ENCODE data around the gene PLEKHD1. TPM values are rescaled to one million over a fixed set of nuclear protein-coding genes. Genes with fewer than 3 reads are reported as not detected.

Gene PLEKHD1
- total RNA-seq, 1 experiment from 2014 or later, result 1.2 TPM

GRCh38 chr14:69518289-69519101, 34.0 kb downstream of the PLEKHD1 start:
- H3K79me2 ChIP-seq (ENCODE audit: insufficient read depth, low read length), result no peaks in the 10 kb centered on the region
- H3K9ac ChIP-seq (ENCODE audit: low read length), result no peak overlapping the region
- no peaks in the 10 kb centered on the region for H3K36me3 ChIP-seq (ENCODE audit: control insufficient read depth in 1 of 2, insufficient read depth in 2 of 2, low read length in 2 of 2)
- no peak overlapping the region for H2AFZ ChIP-seq (ENCODE audit: low read depth, low read length, poor library complexity, severe bottlenecking)
- no peaks in the 10 kb centered on the region for H3K27me3 ChIP-seq (ENCODE audit: insufficient read depth, low read length)
- DNase-seq (ENCODE audit: low read depth, low spot score), result no peak
- no peak overlapping the region for H3K4me3 ChIP-seq (replicated peaks in 1 of 2; ENCODE audit: low read depth in 1 of 2, low read length in 2 of 2)
- BruUV-seq (replicated peaks), result no TSS peak
- TF ChIP-seq SRF (IDR thresholded peaks at IDR 0.05; ENCODE audit: low read depth), result no peak
- TF ChIP-seq POLR2AphosphoS5 (IDR thresholded peaks at IDR 0.05; ENCODE audit: low read depth, low read length), result no peak
- no peak for TF ChIP-seq FOSL1 (IDR thresholded peaks at IDR 0.05; ENCODE audit: low read depth)
- no peak for TF ChIP-seq SIN3A (IDR thresholded peaks at IDR 0.05; ENCODE audit: low read depth)
- TF ChIP-seq CTCF (IDR thresholded peaks at IDR 0.05 in 2 of 3, conservative IDR thresholded peaks at IDR 0.05 in 1 of 3; ENCODE audit: borderline replicate concordance in 1 of 3, insufficient read depth in 1 of 3, low read depth in 2 of 3, low read length in 2 of 3), result no peak
- TF ChIP-seq EGR1 (IDR thresholded peaks at IDR 0.05; ENCODE audit: low read depth), result no peak
- H3K9me3 ChIP-seq (ENCODE audit: control insufficient read depth in 1 of 2, insufficient read depth in 1 of 2, low read depth in 1 of 2, low read length in 2 of 2), result no peaks in the 10 kb centered on the region
- no peaks in the 10 kb centered on the region for H3K4me1 ChIP-seq (ENCODE audit: control insufficient read depth in 1 of 2, insufficient read depth in 2 of 2, low read length in 2 of 2)
- H3K9me2 ChIP-seq (ENCODE audit: insufficient read depth), result no peaks in the 10 kb centered on the region
- ChIA-PET RAD21 (ENCODE audit: low non-redundant PET in 1 of 2, low total read pairs in 2 of 2, uncharacterized antibody in 2 of 2, unreplicated experiment in 2 of 2) (no interaction called here), POLR2A (no interaction called here), CTCF (interaction anchor here (1.4 kb wide), 1 partner anchor 13 kb away, joined by 3 read pairs; no protein-coding TSS in a partner anchor)
- H4K20me1 ChIP-seq (ENCODE audit: insufficient read depth), result no peaks in the 10 kb centered on the region
- H3K27ac ChIP-seq (ENCODE audit: low read depth, low read length), result no peak overlapping the region
- no peak overlapping the region for H3K4me2 ChIP-seq (ENCODE audit: low read length)
- no peak for ATAC-seq
- intact Hi-C loops (cut with micrococcal nuclease), result no loop called here

Data from HCT116 (cell line).